OCI-M2 (cell line): ENCODE measurements around the gene NUSAP1.
"Not testable (repeated sequence)": the region's sequence is repeated elsewhere in the genome, so short reads cannot be mapped to it uniquely, and the experiment has no call there.

Experiments used
- DNase-seq: peaks from one replicate; lab custom pipeline; 2025; ENCODE audit not compliant: unreplicated experiment; lab: John Stamatoyannopoulos, UW

NUSAP1 gene, protein sequence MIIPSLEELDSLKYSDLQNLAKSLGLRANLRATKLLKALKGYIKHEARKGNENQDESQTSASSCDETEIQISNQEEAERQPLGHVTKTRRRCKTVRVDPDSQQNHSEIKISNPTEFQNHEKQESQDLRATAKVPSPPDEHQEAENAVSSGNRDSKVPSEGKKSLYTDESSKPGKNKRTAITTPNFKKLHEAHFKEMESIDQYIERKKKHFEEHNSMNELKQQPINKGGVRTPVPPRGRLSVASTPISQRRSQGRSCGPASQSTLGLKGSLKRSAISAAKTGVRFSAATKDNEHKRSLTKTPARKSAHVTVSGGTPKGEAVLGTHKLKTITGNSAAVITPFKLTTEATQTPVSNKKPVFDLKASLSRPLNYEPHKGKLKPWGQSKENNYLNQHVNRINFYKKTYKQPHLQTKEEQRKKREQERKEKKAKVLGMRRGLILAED

DNA sequence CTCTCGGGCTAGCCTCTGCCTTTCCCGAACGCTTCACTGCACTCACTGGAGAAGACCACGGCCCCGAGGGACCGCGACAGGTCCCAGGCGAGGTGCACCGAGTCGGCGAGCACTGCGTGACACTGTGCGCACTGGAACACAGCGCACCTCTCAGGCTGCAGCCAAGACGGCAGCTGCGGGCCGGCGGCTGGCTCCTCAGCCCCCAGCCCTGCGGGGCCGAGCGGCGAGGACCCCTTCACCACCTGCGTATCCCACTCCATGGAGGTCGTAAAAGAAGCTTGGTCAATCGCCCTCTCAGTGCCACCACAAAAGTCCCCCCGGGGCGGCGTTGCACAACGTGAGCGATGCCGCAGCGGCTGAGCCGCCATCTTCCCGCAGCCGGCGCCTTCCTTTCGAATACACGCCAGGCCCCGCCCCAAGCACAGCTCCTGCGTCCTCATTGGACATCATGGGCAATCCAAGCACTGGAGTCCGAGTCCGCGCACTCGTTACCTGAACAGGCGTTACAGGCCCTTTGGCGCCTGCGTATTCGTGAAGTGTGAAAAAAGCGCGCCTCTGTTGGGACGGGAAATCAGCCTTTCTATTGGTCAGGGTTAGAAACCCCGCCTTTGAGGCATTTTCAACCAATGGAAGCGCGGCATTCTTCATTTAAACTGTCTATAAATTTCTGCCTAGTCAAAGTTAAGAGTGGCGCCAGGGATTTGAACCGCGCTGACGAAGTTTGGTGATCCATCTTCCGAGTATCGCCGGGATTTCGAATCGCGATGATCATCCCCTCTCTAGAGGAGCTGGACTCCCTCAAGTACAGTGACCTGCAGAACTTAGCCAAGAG lies at the start of gene NUSAP1, which contains the start of gene OIP5:
NUSAP1 (plus strand) TSS at position 688 of the 832 bp plus-strand sequence; CDS start at position 765, 77 bp downstream.
OIP5 (minus strand) TSS at position 398 of the 832 bp plus-strand sequence; CDS start at position 368, 30 bp downstream.
- DNase-seq: peak; percentile 94

DNA sequence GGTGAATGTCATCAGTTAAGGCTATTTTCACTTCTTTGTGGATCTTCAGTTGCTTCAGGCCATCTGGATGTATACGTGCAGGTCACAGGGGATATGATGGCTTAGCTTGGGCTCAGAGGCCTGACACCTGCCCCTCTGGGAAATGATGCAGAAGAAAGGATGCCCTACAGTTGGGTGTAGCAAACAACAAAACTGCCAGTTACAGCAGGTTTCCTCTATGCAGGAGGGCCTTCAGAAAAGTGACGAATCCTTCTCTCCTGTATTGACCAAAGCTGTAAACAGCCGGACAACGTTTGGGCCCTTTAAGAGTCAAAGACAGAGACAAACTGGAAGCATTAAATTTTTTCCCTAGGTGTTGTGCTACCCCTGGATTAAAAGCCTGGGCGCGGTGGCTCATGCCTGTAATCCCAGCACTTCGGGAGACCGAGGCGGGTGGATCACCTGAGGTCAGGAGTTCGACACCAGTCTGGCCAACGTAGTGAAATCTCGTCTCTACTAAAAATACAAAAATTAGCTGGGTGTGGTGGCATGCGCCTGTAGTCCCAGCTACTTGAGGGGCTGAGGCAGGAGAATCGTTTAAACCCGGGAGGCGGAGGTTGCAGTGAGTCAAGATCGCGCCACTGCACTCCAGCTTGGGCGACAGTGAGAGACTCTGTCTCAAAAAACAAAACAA lies 49.6 kb upstream of the NUSAP1 start:
- not testable (repeated sequence) for DNase-seq

DNA sequence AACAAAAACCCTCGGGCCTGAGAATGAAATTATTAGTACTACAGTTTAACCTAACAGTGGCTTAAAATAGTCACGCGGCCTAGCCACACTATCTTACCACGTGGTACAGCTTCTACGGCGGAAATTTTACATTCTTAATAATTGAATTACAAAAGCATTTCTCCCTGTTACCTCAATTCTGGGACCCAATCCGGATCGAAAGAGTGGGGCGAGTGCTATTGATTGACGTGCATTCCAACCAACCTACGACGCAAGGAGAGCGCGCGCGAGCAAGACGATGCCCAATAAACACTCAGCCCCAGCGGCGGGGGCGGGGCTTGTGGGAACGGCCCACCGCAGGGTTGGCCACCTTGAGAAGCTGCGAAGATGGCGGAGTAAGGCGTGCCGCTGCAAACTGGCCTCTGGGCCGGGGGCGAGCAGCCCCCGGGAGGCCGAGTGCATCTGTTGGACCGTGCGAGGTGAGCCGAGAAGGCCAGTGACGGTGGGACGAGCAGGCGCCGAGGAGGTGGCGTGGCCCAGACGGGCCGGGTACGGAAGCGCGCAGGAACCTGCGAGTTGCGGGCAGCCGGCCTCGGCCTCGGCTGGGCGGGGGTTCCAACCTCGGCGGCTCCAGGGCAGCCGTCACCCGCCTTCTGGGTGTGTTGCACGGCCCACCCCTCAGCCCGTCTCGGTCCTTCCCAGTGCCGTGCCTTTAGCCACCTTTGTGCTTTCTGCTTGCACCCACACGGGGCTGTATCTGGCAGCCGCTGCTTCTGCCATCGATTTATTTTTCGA lies 48.8 kb upstream of the NUSAP1 start:
- peak; percentile 55 for DNase-seq

DNA sequence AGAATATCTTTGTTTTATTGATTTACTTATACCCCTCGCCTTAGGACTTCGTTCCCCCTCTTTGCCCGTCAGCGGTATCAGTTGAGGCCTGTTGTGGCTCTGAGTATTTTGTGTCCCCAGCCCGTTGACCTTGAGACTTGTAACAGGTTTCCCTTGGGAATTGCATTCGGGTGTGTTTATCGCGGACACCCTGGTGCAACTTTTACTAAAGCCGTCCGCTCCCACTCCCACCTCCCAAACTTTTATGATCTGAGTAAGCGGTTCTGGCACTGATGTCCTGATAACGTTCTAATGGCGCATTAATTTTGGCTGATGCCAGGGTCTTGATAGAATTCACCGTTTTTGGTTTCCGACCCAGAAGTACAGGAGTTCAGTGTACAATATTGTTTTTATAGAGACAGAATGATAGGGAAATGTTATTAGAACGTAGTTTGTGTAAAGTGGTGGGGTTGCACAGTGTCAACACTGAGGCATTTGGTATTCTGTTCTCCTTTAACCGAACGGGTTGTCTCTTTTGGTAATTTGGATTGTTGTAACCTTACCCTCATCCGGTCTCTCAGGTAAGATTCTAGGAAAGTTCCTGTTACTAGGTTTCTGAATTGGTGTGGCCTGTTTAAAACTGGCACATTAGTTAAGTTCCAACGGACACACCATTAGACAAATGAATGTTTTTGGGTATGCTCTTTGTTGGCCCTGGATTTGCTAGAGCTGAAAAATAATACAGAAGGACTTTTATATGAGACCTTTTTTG lies 48.1 kb upstream of the NUSAP1 start:
- no peak for DNase-seq

DNA sequence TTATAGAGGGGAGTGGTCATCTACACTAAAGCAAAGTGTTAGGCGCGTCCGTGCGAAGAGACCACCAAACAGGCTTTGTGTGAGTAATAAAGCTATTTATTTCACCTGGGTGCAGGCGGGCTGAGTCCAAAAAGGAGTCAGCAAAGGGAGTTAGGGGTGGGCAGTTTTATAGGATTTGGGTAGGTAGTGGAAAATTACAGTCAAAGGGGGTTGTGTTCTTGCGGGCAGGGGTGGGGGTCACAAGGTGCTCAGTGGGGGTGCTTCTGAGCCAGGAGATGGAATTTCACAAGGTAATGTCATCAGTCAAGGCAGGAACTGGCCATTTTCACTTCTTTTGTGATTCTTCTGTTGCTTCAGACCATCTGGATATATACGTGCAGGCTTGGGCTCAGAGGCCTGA lies 47.4 kb upstream of the NUSAP1 start:
- no peak for DNase-seq

DNA sequence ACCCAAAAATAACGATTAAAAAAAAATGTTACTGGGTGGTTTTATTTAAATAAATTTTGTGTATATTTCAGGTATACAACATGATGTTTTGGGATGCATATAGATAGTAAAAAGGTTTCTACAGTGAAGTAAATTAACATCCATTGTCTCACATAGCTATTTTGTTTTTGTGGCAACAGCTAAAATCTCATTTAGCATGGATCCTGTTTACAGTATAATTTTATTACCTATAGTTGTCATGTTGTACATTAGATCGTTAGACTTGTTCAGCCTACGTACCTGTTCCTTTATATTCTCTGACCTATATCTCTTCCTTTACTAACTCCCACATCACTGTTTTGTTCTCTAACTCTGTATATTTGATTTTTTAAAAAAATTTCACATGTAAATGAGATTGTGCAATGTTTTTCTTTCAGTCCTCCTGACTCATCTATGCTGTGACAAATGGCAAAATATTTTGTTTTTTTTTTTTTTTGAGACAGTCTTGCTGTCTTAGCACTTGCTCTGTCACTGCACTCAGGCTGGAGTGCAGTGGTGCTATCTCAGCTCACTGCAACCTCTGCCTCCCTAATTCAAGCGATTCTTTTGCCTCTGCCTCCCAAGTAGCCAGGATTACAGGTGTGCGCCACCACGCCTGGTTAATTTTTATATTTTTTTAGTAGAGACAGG lies 45.9 kb upstream of the NUSAP1 start:
- DNase-seq: no peak

DNA sequence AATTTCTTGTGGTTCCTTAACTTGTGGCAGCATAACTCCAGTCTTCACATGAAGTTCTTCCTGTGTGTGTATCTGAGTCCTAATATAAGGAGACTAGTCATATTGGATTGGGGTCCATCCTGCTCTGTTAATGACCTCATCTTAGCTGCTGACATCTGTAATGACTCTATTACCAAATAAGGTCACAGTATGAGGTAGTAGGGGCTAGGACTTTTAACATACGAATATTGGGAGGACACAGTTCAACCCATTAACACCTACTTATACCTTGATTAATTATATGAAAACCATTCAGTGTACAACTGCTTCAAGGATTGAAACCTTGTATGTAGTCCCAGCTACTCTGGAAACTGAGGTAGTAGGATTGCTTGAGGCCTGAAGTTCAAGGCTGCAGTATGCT lies 44.2 kb upstream of the NUSAP1 start:
- DNase-seq: no peak

DNA sequence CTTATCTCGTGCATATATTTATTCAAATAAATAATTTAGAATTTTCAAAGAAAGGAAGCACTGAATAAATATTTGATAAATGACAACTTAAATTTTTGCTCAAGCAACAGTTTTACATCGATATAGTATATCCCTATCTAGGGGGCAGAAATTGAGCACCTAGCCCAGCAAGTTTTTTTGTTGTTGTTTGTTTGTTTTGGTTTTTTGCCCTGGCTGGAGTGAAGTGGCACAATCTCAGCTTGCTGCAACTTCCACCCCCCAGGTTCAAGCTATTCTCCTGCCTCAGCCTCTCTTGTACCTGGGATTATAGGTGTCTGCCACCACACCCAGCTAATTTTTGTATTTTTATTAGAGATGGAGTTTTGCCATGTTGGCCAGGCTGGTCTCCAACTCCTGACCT lies 42.7 kb upstream of the NUSAP1 start:
- no peak for DNase-seq

DNA sequence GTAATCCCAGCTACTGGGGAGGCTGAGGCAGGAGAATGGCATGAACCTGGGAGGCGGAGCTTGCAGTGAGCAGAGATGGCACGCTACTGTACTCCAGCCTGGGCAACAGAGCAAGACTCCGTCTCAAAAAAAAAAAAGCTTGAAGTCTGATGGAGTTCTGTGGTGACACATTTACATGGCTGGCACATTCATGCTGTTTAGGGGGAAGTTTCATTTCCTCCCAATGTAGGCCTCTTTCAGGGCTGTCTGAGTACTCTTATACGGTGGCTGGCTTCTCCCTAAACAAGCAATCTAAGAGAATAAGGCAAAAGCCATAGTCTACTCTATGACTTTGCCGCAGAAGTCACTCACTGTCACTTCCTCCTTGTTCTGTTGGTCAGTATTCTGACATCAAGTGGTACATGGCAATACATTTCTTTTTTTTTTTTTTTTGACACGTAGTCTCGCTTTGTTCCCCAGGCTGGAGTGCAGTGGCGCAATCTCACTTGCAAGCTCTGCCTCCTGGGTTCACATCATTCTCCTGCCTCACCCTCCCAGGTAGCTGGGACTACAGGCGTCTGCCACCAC lies 41.5 kb upstream of the NUSAP1 start:
- no peak for DNase-seq

DNA sequence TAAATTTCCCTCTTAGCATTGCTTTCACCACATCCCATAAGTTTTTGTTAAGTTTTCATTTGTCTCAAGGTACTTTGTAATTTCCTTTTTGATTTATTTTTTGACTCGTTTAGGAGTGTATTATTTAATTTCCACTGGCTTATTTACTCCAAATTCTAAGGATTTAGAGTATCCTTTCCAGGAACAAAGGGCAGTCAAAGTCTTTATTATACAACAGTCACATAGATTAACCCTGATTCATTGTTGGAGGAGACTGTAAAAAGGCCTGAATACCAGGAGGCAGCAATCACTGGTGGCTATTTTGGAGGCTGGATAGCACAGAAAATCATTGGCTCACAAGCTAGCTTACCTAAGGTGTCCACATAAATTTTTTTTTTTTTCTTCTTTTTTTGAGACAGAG lies 40.2 kb upstream of the NUSAP1 start:
- DNase-seq: no peak

DNA sequence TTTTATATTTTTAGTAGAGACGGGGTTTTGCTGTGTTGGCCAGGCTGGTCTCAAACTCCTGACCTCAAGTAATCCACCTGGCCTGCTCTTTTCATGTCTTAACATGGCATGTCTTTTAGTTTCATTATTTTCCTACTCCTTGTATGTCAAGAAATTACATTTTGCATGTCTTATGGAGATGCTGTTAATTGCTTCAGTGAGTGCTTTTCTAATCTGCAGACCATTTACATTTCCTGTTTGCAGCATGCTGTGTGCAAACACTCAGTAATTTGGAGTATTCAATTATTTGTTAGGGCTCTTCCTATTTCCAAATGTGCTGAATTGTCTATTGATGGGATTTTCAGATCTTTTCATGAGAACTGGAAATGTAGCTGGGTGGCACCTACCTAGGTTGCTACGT lies 31.5 kb upstream of the NUSAP1 start:
- not testable (repeated sequence) for DNase-seq

DNA sequence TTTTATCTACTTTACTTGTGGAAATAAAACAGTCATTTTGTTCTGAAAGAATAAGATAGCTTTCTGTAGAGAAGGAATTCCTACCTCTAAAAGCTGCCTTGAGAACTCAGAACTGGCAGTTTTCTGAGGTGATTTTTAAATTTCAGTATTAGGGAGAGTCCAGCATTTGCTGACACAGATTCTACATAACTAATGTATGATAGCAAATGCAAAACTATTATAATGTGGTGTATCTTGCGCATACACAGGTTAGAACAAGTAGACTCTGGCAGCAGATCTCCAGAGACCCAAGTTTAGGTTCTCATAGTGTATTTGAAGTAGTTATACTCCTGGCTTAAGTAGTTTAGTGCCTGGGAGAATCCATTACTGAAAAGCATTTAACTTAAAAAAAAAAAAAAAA lies 31.1 kb upstream of the NUSAP1 start:
- DNase-seq: no peak

DNA sequence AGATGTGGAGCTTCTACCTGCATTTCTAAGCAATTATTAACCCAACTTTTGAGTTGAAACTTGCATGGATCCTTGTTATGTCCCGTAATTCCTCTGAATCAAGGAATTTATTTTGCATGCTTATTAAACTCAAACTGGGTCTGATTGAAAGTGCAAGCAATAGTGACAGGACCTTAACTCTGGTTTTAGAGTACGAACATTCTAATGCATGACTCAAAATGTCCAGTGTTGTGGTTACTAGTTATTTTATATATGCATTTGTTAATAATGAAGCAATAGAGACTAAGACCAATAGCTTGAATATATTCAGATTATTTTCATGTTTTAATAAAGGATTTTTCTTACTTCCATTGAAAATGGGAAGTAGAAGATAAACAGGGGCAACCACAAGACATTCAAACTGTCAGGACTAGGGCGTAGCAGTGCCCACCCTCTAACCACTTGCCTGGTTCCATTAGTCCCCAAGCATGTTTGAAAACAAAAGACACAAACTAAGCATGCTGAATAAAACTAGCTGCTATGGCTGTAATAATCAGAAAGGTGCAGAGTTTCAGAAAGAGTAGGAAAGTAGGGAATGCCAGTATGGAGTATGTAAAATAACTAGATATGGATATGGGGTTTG lies 28.4 kb upstream of the NUSAP1 start:
- DNase-seq: no peak

DNA sequence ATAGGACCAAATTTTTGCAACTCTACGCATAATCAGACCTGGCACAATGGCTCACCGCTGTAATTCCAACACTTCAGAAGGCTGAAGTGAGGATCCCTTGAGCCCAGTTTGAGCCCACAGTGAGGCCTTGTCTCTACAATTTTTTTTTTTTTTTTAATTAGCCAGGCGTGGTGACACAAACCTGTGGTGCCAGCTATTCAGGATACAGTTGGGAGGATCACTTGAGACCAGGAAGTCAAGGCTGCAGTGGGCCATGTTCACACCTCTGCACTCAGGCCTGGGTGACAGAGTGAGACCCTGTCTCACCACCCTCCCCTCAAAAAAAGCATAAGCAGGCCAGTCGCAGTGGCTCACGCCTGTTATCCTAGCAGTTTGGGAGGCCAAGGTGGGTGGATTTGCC lies 25.0 kb upstream of the NUSAP1 start:
- DNase-seq: no peak

DNA sequence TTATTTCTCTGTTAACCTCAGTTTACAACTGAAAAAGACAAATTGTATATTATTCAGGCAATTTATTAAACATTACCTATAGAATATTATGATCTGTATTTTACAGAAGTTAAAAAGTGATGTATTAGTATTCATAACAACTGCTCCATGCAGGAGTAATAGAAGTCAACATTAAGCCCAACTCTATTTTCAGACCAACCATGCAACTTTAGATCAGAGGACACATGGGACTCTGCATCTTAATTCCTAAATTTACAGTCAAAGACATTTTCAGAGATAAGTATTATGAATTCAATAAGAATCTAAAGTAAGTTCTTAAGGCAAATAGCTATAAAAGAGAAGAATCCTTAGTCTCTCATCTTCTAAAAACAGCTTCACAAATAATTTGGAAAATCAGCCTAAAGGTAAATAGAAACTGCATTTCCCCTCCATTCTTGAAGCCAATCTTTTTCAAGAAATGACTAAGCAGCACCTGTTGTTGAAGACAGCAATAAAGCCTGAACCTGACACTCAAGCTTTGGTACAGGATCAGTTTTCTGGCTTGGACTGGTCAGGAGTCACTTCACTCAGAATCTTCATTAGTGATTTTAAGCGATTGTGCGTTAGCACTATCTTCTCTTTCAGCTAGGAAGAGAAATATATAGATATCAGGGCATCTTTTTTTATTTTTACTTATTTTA lies 23.3 kb upstream of the NUSAP1 start:
- DNase-seq: no peak

DNA sequence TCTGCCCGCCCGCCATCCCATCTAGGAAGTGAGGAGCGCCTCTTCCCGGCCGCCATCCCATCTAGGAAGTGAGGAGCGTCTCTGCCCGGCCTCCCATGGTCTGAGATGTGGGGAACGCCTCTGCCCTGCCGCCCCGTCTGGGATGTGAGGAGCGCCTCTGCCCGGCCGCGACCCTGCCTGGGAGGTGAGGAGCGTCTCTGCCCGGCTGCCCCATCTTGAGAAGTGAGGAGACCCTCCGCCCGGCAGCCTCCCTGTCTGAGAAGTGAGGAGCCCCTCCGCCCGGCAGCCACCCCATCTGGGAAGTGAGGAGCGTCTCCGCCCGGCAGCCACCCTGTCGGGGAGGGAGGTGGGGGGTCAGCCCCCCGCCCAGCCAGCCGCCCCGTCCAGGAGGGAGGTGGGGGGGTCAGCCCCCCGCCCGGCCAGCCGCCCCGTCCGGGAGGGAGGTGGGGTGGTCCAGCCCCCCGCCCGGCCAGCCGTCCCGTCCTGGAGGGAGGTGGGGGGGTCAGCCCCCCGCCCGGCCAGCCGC lies 11.8 kb upstream of the NUSAP1 start:
- not testable (repeated sequence) for DNase-seq

DNA sequence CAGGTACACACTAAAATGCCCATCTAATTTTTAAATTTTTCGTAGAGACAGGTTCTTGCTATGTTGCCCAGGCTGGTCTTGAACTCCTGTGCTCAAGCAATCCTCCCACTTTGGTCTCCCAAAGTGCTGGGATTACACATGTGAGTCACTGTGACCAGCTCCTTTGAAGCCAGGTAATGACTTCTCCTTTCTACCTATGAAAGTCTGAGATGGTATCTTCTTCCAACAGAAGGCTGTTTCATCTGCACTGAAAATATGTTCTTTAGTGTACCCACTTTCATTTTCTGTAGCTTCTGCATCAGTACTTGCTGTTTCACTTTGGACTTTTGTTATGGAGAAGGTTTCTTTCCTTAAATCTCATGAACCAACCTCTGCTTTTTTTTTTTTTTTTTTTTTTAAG lies 9.1 kb upstream of the NUSAP1 start:
- DNase-seq: no peak

DNA sequence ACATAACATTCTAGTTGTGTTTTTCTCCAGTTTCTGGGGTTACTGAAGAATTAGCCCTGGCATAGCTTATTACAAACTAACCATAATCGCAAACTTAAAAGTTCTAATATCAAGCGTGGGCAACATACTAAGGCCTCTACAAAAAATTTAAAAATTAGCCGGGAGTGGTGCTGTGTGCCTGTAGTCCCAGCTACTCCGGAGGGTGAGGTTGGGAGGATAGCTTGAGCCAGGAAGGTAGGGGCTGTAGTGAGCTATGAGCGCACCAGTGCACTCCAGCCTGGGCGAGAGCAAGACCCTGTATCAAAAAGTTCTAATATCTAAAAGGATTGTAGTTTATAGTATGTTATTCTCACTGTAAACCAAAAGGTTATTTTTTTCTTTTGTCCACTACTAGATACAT lies 1.4 kb upstream of the NUSAP1 start:
- no peak for DNase-seq
